Kidney epithelial cell (primary cell): ENCODE data around the gene ARPP21. TPM values are rescaled to one million over a fixed set of nuclear protein-coding genes. Genes with fewer than 3 reads are reported as not detected.

Source experiments
- DNase-seq: peaks from one replicate; pipeline ENCODE4 v3.0.0-alpha.2; 2010; ENCODE audit warnings: low read depth
- H3K27me3 ChIP-seq: 2 replicates; pipeline ENCODE4 v1.6.0; 2011; ENCODE audit warnings: low read length; ENCODE audit not compliant: control insufficient read depth, insufficient read depth
- H3K36me3 ChIP-seq: 2 replicates; pipeline ENCODE4 v1.5.1; 2011; ENCODE audit warnings: low read length; ENCODE audit not compliant: control insufficient read depth, insufficient read depth
- H3K4me3 ChIP-seq: 2 replicates; pipeline ENCODE4 v1.5.1; 2011; ENCODE audit warnings: low read depth, mild to moderate bottlenecking, control low read depth, low read length
- CTCF ChIP-seq: IDR thresholded peaks from 2 replicates; pipeline ENCODE4 v1.5.1; 2011; ENCODE audit warnings: mild to moderate bottlenecking, moderate library complexity, low read length, control low read depth, inconsistent platforms; ENCODE audit not compliant: insufficient read depth, poor library complexity, severe bottlenecking
- total RNA-seq: library from RNA; depleted of rRNA; stranded (reverse); fragments of >200 nt; gene quantifications from 2 replicates; pipeline ENCODE4 v1.2.3, GENCODE V29; 2015

Gene ARPP21
- total RNA-seq, 1 donor from 2014 or later = 0.71 TPM

GRCh38 chr3:35640190-35641165, 1.2 kb downstream of the ARPP21 start:
- H3K4me3 ChIP-seq = peak overlapping the region; percentile 53
- no peak for TF ChIP-seq CTCF
- no peak for DNase-seq
- H3K27me3 ChIP-seq = peaks cover 3% of the 10 kb centered on the region
- H3K36me3 ChIP-seq = no peaks in the 10 kb centered on the region

GRCh38 chr3:35641331-35641730, 2.0 kb downstream of the ARPP21 start:
- DNase-seq = no peak
- peaks cover 3% of the 10 kb centered on the region for H3K27me3 ChIP-seq
- H3K36me3 ChIP-seq = no peaks in the 10 kb centered on the region
- TF ChIP-seq CTCF = no peak
- H3K4me3 ChIP-seq = no peak overlapping the region

GRCh38 chr3:35641920-35642527, 2.7 kb downstream of the ARPP21 start:
- TF ChIP-seq CTCF = no peak
- DNase-seq = no peak
- Histone ChIP-seq H3K4me3 (no peak overlapping the region), H3K36me3 (no peaks in the 10 kb centered on the region), H3K27me3 (peaks cover 3% of the 10 kb centered on the region)

GRCh38 chr3:35643495-35643894, 4.2 kb downstream of the ARPP21 start:
- no peak for DNase-seq

GRCh38 chr3:35644451-35644850, 5.1 kb downstream of the ARPP21 start:
- Histone ChIP-seq H3K36me3 (no peaks in the 10 kb centered on the region), H3K4me3 (no peak overlapping the region), H3K27me3 (peaks cover 3% of the 10 kb centered on the region)
- no peak for DNase-seq
- TF ChIP-seq CTCF = no peak

More at GRCh38 chr3:35643495-35643894, 4.2 kb downstream of the ARPP21 start:
- Histone ChIP-seq H3K27me3 (peaks cover 3% of the 10 kb centered on the region), H3K36me3 (no peaks in the 10 kb centered on the region), H3K4me3 (no peak overlapping the region)
- TF ChIP-seq CTCF = no peak
